K562 (cell line): ENCODE data around the gene WDR27. TPM values are rescaled to one million over a fixed set of nuclear protein-coding genes. Genes with fewer than 3 reads are reported as not detected.

ENCODE experiments used
- ATAC-seq: fragments of 200-7000 bp; cut with Tn5 transposase; 3 replicates; pipeline ENCODE4 v1.9.1; 2020; ENCODE audit warnings: moderate library complexity
- BruUV-seq: library from RNA; stranded (reverse); fragments of 400-500 nt; replicated peaks from 2 replicates; lab custom pipeline; 2021; lab: Mats Ljungman, UMichigan
- CTCF ChIA-PET: fragments of 300-600 bp; formaldehyde crosslinking; extraction: SDS; loops from one replicate; lab custom pipeline; 2021; ENCODE audit warnings: low intra/inter-chr PET ratio; lab: Yijun Ruan, JAX
- POLR2A ChIA-PET: fragments of 300-600, 350-650 bp; sonication (Branson Sonifier 250); formaldehyde crosslinking; extraction: SDS; loops from one replicate; lab custom pipeline; 2021; ENCODE audit warnings: antibody characterized with exemption, inconsistent platforms; lab: Yijun Ruan, JAX
- DNase-seq, 4 experiments: peaks; one replicate each; pipeline versions ENCODE4 v3.0.0 to v3.0.0-alpha.2; 2011 to 2018; ENCODE audit warnings: low spot score in 3 of 4, mixed read lengths in 3 of 4; ENCODE audit errors: extremely low read depth in 1 of 4
- FAIRE-seq: peaks from 2 replicates; lab custom pipeline; 2011; peaks lifted over from hg19 to GRCh38; lab: Jason Lieb, UNC
- H2AFZ ChIP-seq: 2 replicates; pipeline ENCODE4 v1.6.0; 2011; ENCODE audit warnings: low read depth, low read length, control low read depth, inconsistent platforms
- H3K27ac ChIP-seq: fragments of 200-600 bp; 3 replicates; pipeline ENCODE4 v1.8.0; 2011; ENCODE audit warnings: low read depth, mild to moderate bottlenecking, control low read depth, inconsistent platforms, low read length, moderate library complexity, mixed read lengths; ENCODE audit errors: extremely low read depth
- H3K27me3 ChIP-seq, 2 experiments: fragments of 300-600 bp in 1 of 2; 2 replicates in 1 of 2; 3 replicates in 1 of 2; pipeline versions ENCODE4 v1.6.0 to v1.8.0; 2011; ENCODE audit warnings: inconsistent platforms in 2 of 2, low read length in 2 of 2, mild to moderate bottlenecking in 1 of 2, mixed read lengths in 1 of 2, moderate library complexity in 1 of 2; ENCODE audit not compliant: control insufficient read depth in 2 of 2, insufficient read depth in 2 of 2
- H3K36me3 ChIP-seq: fragments of 300-600 bp; 3 replicates; pipeline ENCODE4 v1.8.0; 2011; ENCODE audit warnings: mild to moderate bottlenecking, low read length, inconsistent platforms; ENCODE audit not compliant: control insufficient read depth, insufficient read depth
- H3K4me1 ChIP-seq, 2 experiments: fragments of 200-600 bp in 1 of 2; replicated peaks in 1 of 2; 2 replicates in 1 of 2; 3 replicates in 1 of 2; pipeline versions ENCODE4 v1.5.1 to v1.8.0; 2011; ENCODE audit warnings: inconsistent platforms in 2 of 2, low read length in 2 of 2, mild to moderate bottlenecking in 1 of 2, mixed read lengths in 1 of 2, moderate library complexity in 1 of 2; ENCODE audit not compliant: control insufficient read depth in 2 of 2, insufficient read depth in 2 of 2
- H3K4me2 ChIP-seq: 2 replicates; pipeline ENCODE4 v1.6.1; 2011; ENCODE audit warnings: low read length, control low read depth, inconsistent platforms, mixed read lengths; ENCODE audit not compliant: insufficient read depth
- H3K4me3 ChIP-seq: fragments of 200-600 bp; sonication (generic), shearing (Covaris generic); 2 replicates; pipeline ENCODE4 v1.5.1; 2016; ENCODE audit warnings: control low read depth, inconsistent platforms
- H3K79me2 ChIP-seq: fragments of 200-600 bp; 3 replicates; pipeline ENCODE4 v1.8.0; 2011; ENCODE audit warnings: low read length, inconsistent platforms; ENCODE audit not compliant: control insufficient read depth, insufficient read depth
- H3K9ac ChIP-seq, 2 experiments: 2 replicates each; pipeline versions ENCODE4 v1.6.0 to v1.6.1; 2011; ENCODE audit warnings: low read depth in 2 of 2, low read length in 2 of 2, control low read depth in 1 of 2, inconsistent platforms in 1 of 2, mild to moderate bottlenecking in 1 of 2, mixed read lengths in 1 of 2; ENCODE audit not compliant: insufficient read depth in 1 of 2
- H3K9me1 ChIP-seq: one replicate; pipeline ENCODE4 v1.6.0; 2011; ENCODE audit warnings: inconsistent platforms, mild to moderate bottlenecking, low read length, moderate library complexity; ENCODE audit not compliant: control insufficient read depth, insufficient read depth
- H3K9me3 ChIP-seq: replicated peaks from 2 replicates; pipeline ENCODE4 v1.5.1; 2011; ENCODE audit warnings: low read depth, low read length, inconsistent platforms; ENCODE audit not compliant: control insufficient read depth, insufficient read depth
- H4K20me1 ChIP-seq: replicated peaks from 2 replicates; pipeline ENCODE4 v1.6.1; 2011; ENCODE audit warnings: low read length, inconsistent platforms, mixed read lengths; ENCODE audit not compliant: control insufficient read depth, insufficient read depth
- BRD4 ChIP-seq: fragments of 200-600 bp; sonication (generic); IDR thresholded peaks from 2 replicates; pipeline ENCODE4 v1.6.1; 2017; ENCODE audit warnings: inconsistent platforms
- DIDO1 ChIP-seq: fragments of 450-650 bp; IDR thresholded peaks from 2 replicates; pipeline ENCODE4 v1.6.1; 2016; ENCODE audit warnings: low read depth, missing biosample characterization, missing genetic modification characterization
- DPF2 ChIP-seq: fragments of 450-650 bp; IDR thresholded peaks from 2 replicates; pipeline ENCODE4 v1.6.1; 2016
- IRF2 ChIP-seq: sonication (generic); formaldehyde crosslinking; IDR thresholded peaks from 2 replicates; pipeline ENCODE4 v1.8.1; 2022; ENCODE audit warnings: mild to moderate bottlenecking, missing genetic modification reagents
- KDM5B ChIP-seq: fragments of 200-600 bp; sonication (generic); IDR thresholded peaks from 2 replicates; pipeline ENCODE4 v1.6.1; 2012; ENCODE audit warnings: low read depth, mild to moderate bottlenecking, moderate library complexity, low read length, control low read depth, inconsistent platforms; ENCODE audit not compliant: insufficient replicate concordance
- MTA3 ChIP-seq: fragments of 450-650 bp; formaldehyde crosslinking; IDR thresholded peaks from 2 replicates; pipeline ENCODE4 v1.6.1; 2017; ENCODE audit warnings: mild to moderate bottlenecking, borderline replicate concordance
- MYNN ChIP-seq, 2 experiments: sonication (generic); formaldehyde crosslinking in 1 of 2; IDR thresholded peaks; 2 replicates each; pipeline versions ENCODE4 v1.5.0 to v1.6.1; 2016 to 2020; ENCODE audit warnings: antibody characterized with exemption in 1 of 2, missing genetic modification reagents in 1 of 2
- NR1H2 ChIP-seq: sonication (generic); formaldehyde crosslinking; IDR thresholded peaks from 2 replicates; pipeline ENCODE4 v1.4.0; 2020; ENCODE audit warnings: mild to moderate bottlenecking, missing genetic modification reagents
- PML ChIP-seq: IDR thresholded peaks from 2 replicates; pipeline ENCODE4 v1.6.1; 2012; ENCODE audit warnings: low read length, inconsistent platforms
- SOX6 ChIP-seq: fragments of 450-650 bp; IDR thresholded peaks from 2 replicates; pipeline ENCODE4 v1.6.1; 2014; ENCODE audit warnings: mild to moderate bottlenecking
- SP2 ChIP-seq: IDR thresholded peaks from 2 replicates; pipeline ENCODE4 v1.6.1; 2011; ENCODE audit warnings: mild to moderate bottlenecking, low read depth, low read length, moderate library complexity; ENCODE audit not compliant: poor library complexity, severe bottlenecking; ENCODE audit errors: extremely low read depth
- TCF7L2 ChIP-seq: fragments of 150-350 bp; IDR thresholded peaks from 2 replicates; pipeline ENCODE4 v1.6.1; 2016; ENCODE audit warnings: low read depth, mild to moderate bottlenecking, low read length, moderate library complexity
- XRCC4 ChIP-seq: IDR thresholded peaks from one replicate; pipeline ENCODE4 v1.6.1; 2011; ENCODE audit not compliant: insufficient read depth, insufficient read length; ENCODE audit errors: extremely low read depth
- ZBTB7A ChIP-seq: IDR thresholded peaks from 2 replicates; pipeline ENCODE4 v1.6.1; 2011; ENCODE audit warnings: low read depth, mild to moderate bottlenecking, low read length, moderate library complexity, borderline replicate concordance; ENCODE audit not compliant: control insufficient read depth
- ZNF384 ChIP-seq: IDR thresholded peaks from 2 replicates; pipeline ENCODE4 v1.6.1; 2012; ENCODE audit warnings: low read depth, low read length, improper control_type of control experiment
- WGBS: fragments of 100-300 bp; shearing (Covaris generic); methylation state at CpG from one replicate; pipeline ENCODE4 v1.1.6; 2016; ENCODE audit warnings: low coverage, mixed read lengths; ENCODE audit not compliant: insufficient coverage; ENCODE audit errors: missing lambda C conversion rate; 5-methylcytosine and 5-hydroxymethylcytosine counted together
- in situ Hi-C: fragments of 300-500 bp; cut with MboI; formaldehyde crosslinking; loops from 4 replicates; pipeline ENCODE4 v1.15.0; 2018; ENCODE audit warnings: inconsistent platforms, mixed read lengths
- intact Hi-C: fragments of 100-400 bp; cut with micrococcal nuclease; formaldehyde crosslinking; loops from 2 replicates; pipeline ENCODE4 v1.14.2; 2022
- polyA plus RNA-seq, 8 experiments: library from polyadenylated mRNA; depleted of rRNA in 4 of 8; stranded (reverse) in 5 of 8; unstranded in 3 of 8; fragments of >200 nt; fragmentation: Nextera tagmentation in 2 of 8; fragmentation: Illumina TruSeq in 1 of 8; extraction: Ambion mirVana in 2 of 8; extraction: Trizol in 1 of 8; gene quantifications; 2 replicates each; pipeline versions ENCODE4 v1.2.1 to v1.2.3, GENCODE V29; 2011 to 2014; ENCODE audit warnings: inconsistent platforms in 1 of 8, missing spikeins in 1 of 8
- total RNA-seq, 7 experiments: library from RNA; depleted of rRNA in 6 of 7; stranded (reverse); fragments of >200 nt in 6 of 7; fragmentation: Illumina TruSeq in 2 of 7; extraction: Trizol in 2 of 7; gene quantifications; 2 replicates each; pipeline versions ENCODE4 v1.2.1 to v1.2.3, GENCODE V29; 2011 to 2021; ENCODE audit warnings: low replicate concordance in 1 of 7
- TF ChIP-seq, protein P1 (sequence below): fragments of 250-450 bp; sonication (Bioruptor Pico); IDR thresholded peaks from 2 replicates; pipeline ENCODE4 v1.8.0; 2021; ENCODE audit warnings: borderline replicate concordance, mild to moderate bottlenecking, moderate library complexity; ENCODE audit not compliant: poor library complexity, severe bottlenecking
- TF ChIP-seq, protein P2 (sequence below), 2 experiments: fragments of 150-350 bp in 1 of 2; IDR thresholded peaks; 2 replicates each; pipeline ENCODE4 v1.6.1; 2012 to 2016; ENCODE audit warnings: low read depth in 2 of 2, low read length in 2 of 2, mild to moderate bottlenecking in 1 of 2, moderate library complexity in 1 of 2
- TF ChIP-seq, protein P3 (sequence below): fragments of 250-450 bp; sonication (Bioruptor Pico); IDR thresholded peaks from 2 replicates; pipeline ENCODE4 v1.4.0; 2020; ENCODE audit warnings: borderline replicate concordance

Gene WDR27
- total and polyA plus RNA-seq, 9 of the 15 experiments (the other 6 are each of a cell fraction or from before 2014, with no cell fraction given) = 4.3 to 77.2 (median 22.7) TPM

- POLR2A ChIA-PET = no interaction called here
These were observed 275.2 kb downstream of the WDR27 start for GRCh38 chr6:169426611-169427010.

More at GRCh38 chr6:169426611-169427010, 275.2 kb downstream of the WDR27 start:
- no TSS peak for BruUV-seq
- CTCF ChIA-PET = no interaction called here
- FAIRE-seq = no peak
- intact Hi-C loops (no loop called here), in situ Hi-C loops (no loop called here)
- Histone ChIP-seq H3K9me3 (no peaks in the 10 kb centered on the region), H3K9me1 (no peaks in the 10 kb centered on the region), H4K20me1 (no peaks in the 10 kb centered on the region), H3K27ac (no peak overlapping the region), H3K27me3 (peaks cover 17 to 57% of the 10 kb centered on the region in 2 experiments; a peak in 4 of 5 replicates), H3K4me3 (no peak overlapping the region), H3K4me2 (no peak overlapping the region), H3K36me3 (no peaks in the 10 kb centered on the region), H2AFZ (no peak overlapping the region), H3K9ac (no peak overlapping the region), H3K79me2 (no peaks in the 10 kb centered on the region), H3K4me1 (peaks cover 0 to 7% of the 10 kb centered on the region in 2 experiments; a peak in 2 of 5 replicates)
- no peak for DNase-seq
- ATAC-seq = no peak
- no peak for TF ChIP-seq MTA3
- TF ChIP-seq MYNN (IDR thresholded peaks at IDR 0.05) = no peak
- TF ChIP-seq MYNN (CRISPR knock-in tag; IDR thresholded peaks at IDR 0.05) = no peak
- TF ChIP-seq IRF2 = no peak
- no peak for TF ChIP-seq TCF7L2
- no peak for TF ChIP-seq NR1H2
- no peak for TF ChIP-seq SOX6
- TF ChIP-seq, protein P1, sequence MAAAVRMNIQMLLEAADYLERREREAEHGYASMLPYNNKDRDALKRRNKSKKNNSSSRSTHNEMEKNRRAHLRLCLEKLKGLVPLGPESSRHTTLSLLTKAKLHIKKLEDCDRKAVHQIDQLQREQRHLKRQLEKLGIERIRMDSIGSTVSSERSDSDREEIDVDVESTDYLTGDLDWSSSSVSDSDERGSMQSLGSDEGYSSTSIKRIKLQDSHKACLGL = no peak
- no peak for TF ChIP-seq DPF2
- TF ChIP-seq ZBTB7A = no peak
- no peak for TF ChIP-seq SP2
- TF ChIP-seq BRD4 = no peak
- TF ChIP-seq, protein P2, sequence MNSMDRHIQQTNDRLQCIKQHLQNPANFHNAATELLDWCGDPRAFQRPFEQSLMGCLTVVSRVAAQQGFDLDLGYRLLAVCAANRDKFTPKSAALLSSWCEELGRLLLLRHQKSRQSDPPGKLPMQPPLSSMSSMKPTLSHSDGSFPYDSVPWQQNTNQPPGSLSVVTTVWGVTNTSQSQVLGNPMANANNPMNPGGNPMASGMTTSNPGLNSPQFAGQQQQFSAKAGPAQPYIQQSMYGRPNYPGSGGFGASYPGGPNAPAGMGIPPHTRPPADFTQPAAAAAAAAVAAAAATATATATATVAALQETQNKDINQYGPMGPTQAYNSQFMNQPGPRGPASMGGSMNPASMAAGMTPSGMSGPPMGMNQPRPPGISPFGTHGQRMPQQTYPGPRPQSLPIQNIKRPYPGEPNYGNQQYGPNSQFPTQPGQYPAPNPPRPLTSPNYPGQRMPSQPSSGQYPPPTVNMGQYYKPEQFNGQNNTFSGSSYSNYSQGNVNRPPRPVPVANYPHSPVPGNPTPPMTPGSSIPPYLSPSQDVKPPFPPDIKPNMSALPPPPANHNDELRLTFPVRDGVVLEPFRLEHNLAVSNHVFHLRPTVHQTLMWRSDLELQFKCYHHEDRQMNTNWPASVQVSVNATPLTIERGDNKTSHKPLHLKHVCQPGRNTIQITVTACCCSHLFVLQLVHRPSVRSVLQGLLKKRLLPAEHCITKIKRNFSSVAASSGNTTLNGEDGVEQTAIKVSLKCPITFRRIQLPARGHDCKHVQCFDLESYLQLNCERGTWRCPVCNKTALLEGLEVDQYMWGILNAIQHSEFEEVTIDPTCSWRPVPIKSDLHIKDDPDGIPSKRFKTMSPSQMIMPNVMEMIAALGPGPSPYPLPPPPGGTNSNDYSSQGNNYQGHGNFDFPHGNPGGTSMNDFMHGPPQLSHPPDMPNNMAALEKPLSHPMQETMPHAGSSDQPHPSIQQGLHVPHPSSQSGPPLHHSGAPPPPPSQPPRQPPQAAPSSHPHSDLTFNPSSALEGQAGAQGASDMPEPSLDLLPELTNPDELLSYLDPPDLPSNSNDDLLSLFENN (IDR thresholded peaks at IDR 0.05; ENCODE audit: low read depth in 2 of 2, low read length in 2 of 2) = no peak
- TF ChIP-seq, protein P3, sequence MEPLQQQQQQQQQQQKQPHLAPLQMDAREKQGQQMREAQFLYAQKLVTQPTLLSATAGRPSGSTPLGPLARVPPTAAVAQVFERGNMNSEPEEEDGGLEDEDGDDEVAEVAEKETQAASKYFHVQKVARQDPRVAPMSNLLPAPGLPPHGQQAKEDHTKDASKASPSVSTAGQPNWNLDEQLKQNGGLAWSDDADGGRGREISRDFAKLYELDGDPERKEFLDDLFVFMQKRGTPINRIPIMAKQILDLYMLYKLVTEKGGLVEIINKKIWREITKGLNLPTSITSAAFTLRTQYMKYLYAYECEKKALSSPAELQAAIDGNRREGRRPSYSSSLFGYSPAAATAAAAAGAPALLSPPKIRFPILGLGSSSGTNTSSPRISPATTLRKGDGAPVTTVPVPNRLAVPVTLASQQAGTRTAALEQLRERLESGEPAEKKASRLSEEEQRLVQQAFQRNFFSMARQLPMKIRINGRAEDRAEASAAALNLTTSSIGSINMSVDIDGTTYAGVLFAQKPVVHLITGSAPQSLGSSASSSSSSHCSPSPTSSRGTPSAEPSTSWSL = no peak
- no peak for TF ChIP-seq PML
- TF ChIP-seq XRCC4 = no peak
- no peak for TF ChIP-seq KDM5B
- TF ChIP-seq DIDO1 = no peak
- no peak for TF ChIP-seq ZNF384
- WGBS = 6% methylated on average over 8 of the region's 10 CpGs
